Measurements from ENCODE around the gene MICU1.

DNA sequence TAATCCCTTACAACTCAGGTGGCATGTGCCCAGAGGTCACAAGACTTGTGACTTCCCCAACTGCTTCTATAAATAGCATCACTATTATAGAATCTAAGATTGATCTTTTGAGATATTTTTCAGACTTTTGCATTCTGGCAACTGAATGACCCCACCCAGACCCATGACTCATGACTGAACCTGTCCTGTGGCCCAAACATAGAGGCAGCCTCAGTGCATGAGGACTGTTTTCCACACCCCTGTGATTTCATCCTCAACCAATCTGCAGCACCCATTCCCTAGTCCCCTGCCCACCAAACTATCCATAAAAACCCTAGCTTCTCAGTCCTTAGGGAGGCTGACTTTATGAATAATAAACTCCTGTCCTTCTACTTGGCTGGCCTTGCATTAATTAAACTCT lies 84.5 kb downstream of the MICU1 start:
- TF ChIP-seq, protein P1, sequence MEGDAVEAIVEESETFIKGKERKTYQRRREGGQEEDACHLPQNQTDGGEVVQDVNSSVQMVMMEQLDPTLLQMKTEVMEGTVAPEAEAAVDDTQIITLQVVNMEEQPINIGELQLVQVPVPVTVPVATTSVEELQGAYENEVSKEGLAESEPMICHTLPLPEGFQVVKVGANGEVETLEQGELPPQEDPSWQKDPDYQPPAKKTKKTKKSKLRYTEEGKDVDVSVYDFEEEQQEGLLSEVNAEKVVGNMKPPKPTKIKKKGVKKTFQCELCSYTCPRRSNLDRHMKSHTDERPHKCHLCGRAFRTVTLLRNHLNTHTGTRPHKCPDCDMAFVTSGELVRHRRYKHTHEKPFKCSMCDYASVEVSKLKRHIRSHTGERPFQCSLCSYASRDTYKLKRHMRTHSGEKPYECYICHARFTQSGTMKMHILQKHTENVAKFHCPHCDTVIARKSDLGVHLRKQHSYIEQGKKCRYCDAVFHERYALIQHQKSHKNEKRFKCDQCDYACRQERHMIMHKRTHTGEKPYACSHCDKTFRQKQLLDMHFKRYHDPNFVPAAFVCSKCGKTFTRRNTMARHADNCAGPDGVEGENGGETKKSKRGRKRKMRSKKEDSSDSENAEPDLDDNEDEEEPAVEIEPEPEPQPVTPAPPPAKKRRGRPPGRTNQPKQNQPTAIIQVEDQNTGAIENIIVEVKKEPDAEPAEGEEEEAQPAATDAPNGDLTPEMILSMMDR (IDR thresholded peaks at IDR 0.05; ENCODE audit: insufficient read depth, low read length, poor library complexity, severe bottlenecking): no peak
- TF ChIP-seq EZH2phosphoT487 (conservative IDR thresholded peaks at IDR 0.05; ENCODE audit: low read length): no peak

Measured in SU-DHL-6 (cell line).